ENCODE measurements around the gene SMARCE1. TPM values are rescaled to one million over a fixed set of nuclear protein-coding genes. Genes with fewer than 3 reads are reported as not detected.

SMARCE1 gene
- total RNA-seq, 1 experiment from 2014 or later: 57.9 TPM

- DNase-seq (no peak), ATAC-seq (no peak)
- TF ChIP-seq, protein P1, sequence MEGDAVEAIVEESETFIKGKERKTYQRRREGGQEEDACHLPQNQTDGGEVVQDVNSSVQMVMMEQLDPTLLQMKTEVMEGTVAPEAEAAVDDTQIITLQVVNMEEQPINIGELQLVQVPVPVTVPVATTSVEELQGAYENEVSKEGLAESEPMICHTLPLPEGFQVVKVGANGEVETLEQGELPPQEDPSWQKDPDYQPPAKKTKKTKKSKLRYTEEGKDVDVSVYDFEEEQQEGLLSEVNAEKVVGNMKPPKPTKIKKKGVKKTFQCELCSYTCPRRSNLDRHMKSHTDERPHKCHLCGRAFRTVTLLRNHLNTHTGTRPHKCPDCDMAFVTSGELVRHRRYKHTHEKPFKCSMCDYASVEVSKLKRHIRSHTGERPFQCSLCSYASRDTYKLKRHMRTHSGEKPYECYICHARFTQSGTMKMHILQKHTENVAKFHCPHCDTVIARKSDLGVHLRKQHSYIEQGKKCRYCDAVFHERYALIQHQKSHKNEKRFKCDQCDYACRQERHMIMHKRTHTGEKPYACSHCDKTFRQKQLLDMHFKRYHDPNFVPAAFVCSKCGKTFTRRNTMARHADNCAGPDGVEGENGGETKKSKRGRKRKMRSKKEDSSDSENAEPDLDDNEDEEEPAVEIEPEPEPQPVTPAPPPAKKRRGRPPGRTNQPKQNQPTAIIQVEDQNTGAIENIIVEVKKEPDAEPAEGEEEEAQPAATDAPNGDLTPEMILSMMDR (conservative IDR thresholded peaks at IDR 0.05; ENCODE audit: low read depth, low read length): no peak
- TF ChIP-seq EZH2phosphoT487 (IDR thresholded peaks at IDR 0.05; ENCODE audit: borderline replicate concordance, low read length) (no peak), EZH2 (IDR thresholded peaks at IDR 0.05; ENCODE audit: low read length, unreplicated experiment) (no peak)
- H2AFZ ChIP-seq (ENCODE audit: low read length): no peak overlapping the region
- H3K36me3 ChIP-seq (ENCODE audit: low read depth, low read length): no peaks in the 10 kb centered on the region
- no peaks in the 10 kb centered on the region for H3K79me2 ChIP-seq (ENCODE audit: low read length)
- H3K9me3 ChIP-seq (ENCODE audit: low read length): no peaks in the 10 kb centered on the region
- ChIA-PET CTCF (no interaction called here), POLR2A (ENCODE audit: unreplicated experiment) (no interaction called here)
- H3K9me2 ChIP-seq (replicated peaks; ENCODE audit: low read length): no peaks in the 10 kb centered on the region
- no peak overlapping the region for H3K27ac ChIP-seq (ENCODE audit: low read length)
- no TSS peak for BruUV-seq (replicated peaks)
- intact Hi-C loops (cut with micrococcal nuclease): no loop called here
- H3K4me1 ChIP-seq (ENCODE audit: insufficient read depth, low read length): no peaks in the 10 kb centered on the region
- H3K27me3 ChIP-seq (ENCODE audit: low read length): no peaks in the 10 kb centered on the region
- H3K4me3 ChIP-seq (ENCODE audit: low read length): no peak overlapping the region
- H3K9ac ChIP-seq (ENCODE audit: low read length): no peak overlapping the region
- H4K20me1 ChIP-seq (ENCODE audit: low read length): no peaks in the 10 kb centered on the region
- H3F3A ChIP-seq (ENCODE audit: low read length, unreplicated experiment): no peaks in the 10 kb centered on the region
- H3K4me2 ChIP-seq (ENCODE audit: low read length): no peak overlapping the region
These were observed 40.0 kb downstream of the SMARCE1 start for GRCh38 chr17:40607641-40608040.

DNA sequence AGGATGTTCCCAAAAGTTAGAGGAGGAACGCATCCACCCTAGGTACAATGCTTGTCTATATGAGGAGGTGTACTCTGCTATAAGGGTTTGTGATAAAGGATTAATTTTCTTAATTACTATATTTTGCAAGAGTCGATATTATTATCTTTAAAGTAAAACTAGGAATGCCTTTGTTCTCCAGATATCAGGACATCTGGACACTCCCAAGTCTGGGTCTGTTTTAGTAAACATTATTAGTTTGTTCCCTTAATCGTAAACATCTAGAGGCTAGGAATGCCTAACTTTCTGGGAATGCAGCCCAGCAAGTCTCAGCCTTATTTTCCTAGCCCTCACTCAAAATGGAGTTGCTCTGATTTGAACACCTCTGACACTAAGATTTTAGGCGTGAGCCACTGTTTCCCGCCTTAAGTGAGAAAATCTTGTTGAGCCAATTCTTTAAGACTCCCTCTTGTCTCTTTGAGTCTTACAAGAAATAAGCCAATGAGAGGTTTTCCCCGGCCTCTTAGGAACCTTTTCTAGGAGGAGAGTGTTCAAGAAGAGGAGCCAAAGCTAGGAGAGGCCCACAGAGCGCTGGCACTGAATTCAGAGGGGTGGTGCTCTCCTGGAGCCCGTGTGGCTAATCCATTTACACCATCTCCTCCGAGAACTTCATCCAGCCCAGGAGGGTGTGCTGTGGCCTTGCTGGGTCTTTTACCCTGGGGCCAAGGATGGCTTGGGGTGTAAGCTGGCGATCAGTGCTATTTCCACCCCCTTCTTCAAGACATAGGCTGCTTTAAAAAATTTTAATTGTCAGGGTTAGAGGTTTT, 40.9 kb downstream of the SMARCE1 start:
- BruUV-seq (replicated peaks): no TSS peak
- no peaks in the 10 kb centered on the region for H3K4me1 ChIP-seq (ENCODE audit: insufficient read depth, low read length)
- no peaks in the 10 kb centered on the region for H3K27me3 ChIP-seq (ENCODE audit: low read length)
- TF ChIP-seq EZH2 (IDR thresholded peaks at IDR 0.05; ENCODE audit: low read length, unreplicated experiment) (no peak), EZH2phosphoT487 (IDR thresholded peaks at IDR 0.05; ENCODE audit: borderline replicate concordance, low read length) (no peak)
- TF ChIP-seq, protein P1 (conservative IDR thresholded peaks at IDR 0.05; ENCODE audit: low read depth, low read length): no peak
- DNase-seq: no peak
- H3K9ac ChIP-seq (ENCODE audit: low read length): no peak overlapping the region
- no peaks in the 10 kb centered on the region for H4K20me1 ChIP-seq (ENCODE audit: low read length)
- H3F3A ChIP-seq (ENCODE audit: low read length, unreplicated experiment): no peaks in the 10 kb centered on the region
- H3K9me2 ChIP-seq (replicated peaks; ENCODE audit: low read length): no peaks in the 10 kb centered on the region
- H3K27ac ChIP-seq (ENCODE audit: low read length): no peak overlapping the region
- no peak overlapping the region for H2AFZ ChIP-seq (ENCODE audit: low read length)
- ATAC-seq: no peak
- H3K4me2 ChIP-seq (ENCODE audit: low read length): no peak overlapping the region
- CTCF ChIA-PET: no interaction called here
- no peak overlapping the region for H3K4me3 ChIP-seq (ENCODE audit: low read length)
- no peaks in the 10 kb centered on the region for H3K79me2 ChIP-seq (ENCODE audit: low read length)
- POLR2A ChIA-PET (ENCODE audit: unreplicated experiment): no interaction called here
- no peaks in the 10 kb centered on the region for H3K36me3 ChIP-seq (ENCODE audit: low read depth, low read length)
- H3K9me3 ChIP-seq (ENCODE audit: low read length): no peaks in the 10 kb centered on the region
- intact Hi-C loops (cut with micrococcal nuclease): no loop called here

- Histone ChIP-seq H3K9me2 (replicated peaks; ENCODE audit: low read length) (no peaks in the 10 kb centered on the region), H3K4me3 (ENCODE audit: low read length) (no peak overlapping the region), H3K9me3 (ENCODE audit: low read length) (no peaks in the 10 kb centered on the region), H3K79me2 (ENCODE audit: low read length) (no peaks in the 10 kb centered on the region), H3K27ac (ENCODE audit: low read length) (no peak overlapping the region), H2AFZ (ENCODE audit: low read length) (no peak overlapping the region), H3F3A (ENCODE audit: low read length, unreplicated experiment) (no peaks in the 10 kb centered on the region), H4K20me1 (ENCODE audit: low read length) (no peaks in the 10 kb centered on the region), H3K4me1 (ENCODE audit: insufficient read depth, low read length) (no peaks in the 10 kb centered on the region), H3K27me3 (ENCODE audit: low read length) (no peaks in the 10 kb centered on the region), H3K9ac (ENCODE audit: low read length) (no peak overlapping the region), H3K36me3 (ENCODE audit: low read depth, low read length) (no peaks in the 10 kb centered on the region), H3K4me2 (ENCODE audit: low read length) (no peak overlapping the region)
- ChIA-PET POLR2A (ENCODE audit: unreplicated experiment) (no interaction called here), CTCF (no interaction called here)
- DNase-seq (no peak), ATAC-seq (no peak)
- BruUV-seq (replicated peaks): no TSS peak
- no peak for TF ChIP-seq EZH2 (IDR thresholded peaks at IDR 0.05; ENCODE audit: low read length, unreplicated experiment)
- no peak for TF ChIP-seq EZH2phosphoT487 (IDR thresholded peaks at IDR 0.05; ENCODE audit: borderline replicate concordance, low read length)
- TF ChIP-seq, protein P1 (conservative IDR thresholded peaks at IDR 0.05; ENCODE audit: low read depth, low read length): no peak
- intact Hi-C loops (cut with micrococcal nuclease): no loop called here
These were observed 42.3 kb downstream of the SMARCE1 start for GRCh38 chr17:40605306-40605705.
